DMS79 (cell line): ENCODE measurements around the gene MT2A.
"Not testable (repeated sequence)": the region's sequence is repeated elsewhere in the genome, so short reads cannot be mapped to it uniquely, and the experiment has no call there.

Experiments
- DNase-seq: peaks from one replicate; lab custom pipeline; 2025; lab: John Stamatoyannopoulos, UW

Gene MT2A

GRCh38 chr16:56608043-56608875 lies at the start of gene MT2A:
TSS of gene MT2A (plus strand) at chr16:56608584. CDS start at chr16:56608656, 72 bp downstream.
- DNase-seq, result peak; percentile 57

- DNase-seq, result no peak
Observed at GRCh38 chr16:56559109-56559508, 49.3 kb upstream of the MT2A start.

GRCh38 chr16:56560447-56560846 lies 47.9 kb upstream of the MT2A start:
- DNase-seq, result no peak

GRCh38 chr16:56561126-56561525 lies 47.3 kb upstream of the MT2A start:
- DNase-seq, result no peak

- DNase-seq, result no peak
Observed at GRCh38 chr16:56564793-56565477, 43.4 kb upstream of the MT2A start, which contains the start of gene MT4. TSS of gene MT4 (plus strand) at chr16:56565073. CDS start at chr16:56565129, 56 bp downstream.

- no peak for DNase-seq
Observed at GRCh38 chr16:56569971-56570370, 38.4 kb upstream of the MT2A start.

- DNase-seq, result no peak
Observed at GRCh38 chr16:56571525-56571924, 36.9 kb upstream of the MT2A start.

- DNase-seq, result no peak
Observed at GRCh38 chr16:56574625-56575024, 33.8 kb upstream of the MT2A start.

GRCh38 chr16:56576585-56577299 lies 31.6 kb upstream of the MT2A start:
- DNase-seq, result no peak

- no peak for DNase-seq
Observed at GRCh38 chr16:56577300-56577625, 31.1 kb upstream of the MT2A start.

GRCh38 chr16:56580391-56581048 lies 27.9 kb upstream of the MT2A start:
- DNase-seq, result no peak

GRCh38 chr16:56582911-56583310 lies 25.5 kb upstream of the MT2A start:
- DNase-seq, result not testable (repeated sequence)

GRCh38 chr16:56583351-56584168 lies 24.8 kb upstream of the MT2A start:
- DNase-seq, result no peak

GRCh38 chr16:56584276-56584675 lies 24.1 kb upstream of the MT2A start:
- DNase-seq, result no peak

GRCh38 chr16:56588781-56589140 lies 19.6 kb upstream of the MT2A start:
- no peak for DNase-seq

GRCh38 chr16:56589141-56590039 lies 19.0 kb upstream of the MT2A start, which contains the start of gene MT3:
TSS of gene MT3 (plus strand) at chr16:56589528. CDS start at chr16:56589591, 63 bp downstream.
- no peak for DNase-seq

GRCh38 chr16:56591377-56592060 lies 16.9 kb upstream of the MT2A start:
- DNase-seq, result no peak

- no peak for DNase-seq
Observed at GRCh38 chr16:56593573-56594291, 14.7 kb upstream of the MT2A start.

GRCh38 chr16:56594292-56594619 lies 14.1 kb upstream of the MT2A start:
- DNase-seq, result no peak
